IPS-NIHi7 (cell line): Measurements from ENCODE around the gene ID4.

Experiments used
- DNase-seq: peaks from one replicate; pipeline ENCODE4 v3.0.0; 2012; ENCODE audit warnings: mixed read lengths; ENCODE audit errors: extremely low spot score

The ID4 gene

GRCh38 chr6:19836799-19837510 is at the start of gene ID4:
ID4 (plus strand) TSS chr6:19837370; CDS start chr6:19837755, 385 bp downstream.
- DNase-seq, result peak; percentile 97

GRCh38 chr6:19788686-19789085 is 48.5 kb upstream of the ID4 start:
- DNase-seq, result no peak

GRCh38 chr6:19789100-19789803 is 47.9 kb upstream of the ID4 start:
- no peak for DNase-seq

GRCh38 chr6:19791267-19791666 is 45.9 kb upstream of the ID4 start:
- DNase-seq, result no peak

- DNase-seq, result no peak
Measured at GRCh38 chr6:19795211-19795610, 42.0 kb upstream of the ID4 start.

- DNase-seq, result no peak
Measured at GRCh38 chr6:19796452-19796851, 40.7 kb upstream of the ID4 start.

- no peak for DNase-seq
Measured at GRCh38 chr6:19798362-19798761, 38.8 kb upstream of the ID4 start.

GRCh38 chr6:19802656-19803055 is 34.5 kb upstream of the ID4 start:
- no peak for DNase-seq

- DNase-seq, result no peak
Measured at GRCh38 chr6:19803331-19804204, 33.6 kb upstream of the ID4 start.

- DNase-seq, result peak; percentile 91
Measured at GRCh38 chr6:19804205-19805128, 32.7 kb upstream of the ID4 start.

- DNase-seq, result no peak
Measured at GRCh38 chr6:19805129-19805481, 32.1 kb upstream of the ID4 start.

- DNase-seq, result no peak
Measured at GRCh38 chr6:19806971-19807396, 30.2 kb upstream of the ID4 start.

- no peak for DNase-seq
Measured at GRCh38 chr6:19811397-19812079, 25.6 kb upstream of the ID4 start.

GRCh38 chr6:19812512-19813119 is 24.6 kb upstream of the ID4 start:
- DNase-seq, result no peak

- no peak for DNase-seq
Measured at GRCh38 chr6:19818805-19819204, 18.4 kb upstream of the ID4 start.

GRCh38 chr6:19824058-19824807 is 12.9 kb upstream of the ID4 start:
- no peak for DNase-seq

GRCh38 chr6:19827247-19827646 is 9.9 kb upstream of the ID4 start:
- no peak for DNase-seq

GRCh38 chr6:19827903-19828302 is 9.3 kb upstream of the ID4 start:
- DNase-seq, result no peak

GRCh38 chr6:19830171-19830570 is 7.0 kb upstream of the ID4 start:
- no peak for DNase-seq

- no peak for DNase-seq
Measured at GRCh38 chr6:19831358-19831757, 5.8 kb upstream of the ID4 start.
